ENCODE measurements around the gene FEM1B. TPM values are rescaled to one million over a fixed set of nuclear protein-coding genes. Genes with fewer than 3 reads are reported as not detected.

FEM1B gene
- total and polyA plus RNA-seq, 2 of the 8 experiments (the other 6 are each of a cell fraction or from before 2014, with no cell fraction given) = 36.1 to 83.8 TPM

DNA sequence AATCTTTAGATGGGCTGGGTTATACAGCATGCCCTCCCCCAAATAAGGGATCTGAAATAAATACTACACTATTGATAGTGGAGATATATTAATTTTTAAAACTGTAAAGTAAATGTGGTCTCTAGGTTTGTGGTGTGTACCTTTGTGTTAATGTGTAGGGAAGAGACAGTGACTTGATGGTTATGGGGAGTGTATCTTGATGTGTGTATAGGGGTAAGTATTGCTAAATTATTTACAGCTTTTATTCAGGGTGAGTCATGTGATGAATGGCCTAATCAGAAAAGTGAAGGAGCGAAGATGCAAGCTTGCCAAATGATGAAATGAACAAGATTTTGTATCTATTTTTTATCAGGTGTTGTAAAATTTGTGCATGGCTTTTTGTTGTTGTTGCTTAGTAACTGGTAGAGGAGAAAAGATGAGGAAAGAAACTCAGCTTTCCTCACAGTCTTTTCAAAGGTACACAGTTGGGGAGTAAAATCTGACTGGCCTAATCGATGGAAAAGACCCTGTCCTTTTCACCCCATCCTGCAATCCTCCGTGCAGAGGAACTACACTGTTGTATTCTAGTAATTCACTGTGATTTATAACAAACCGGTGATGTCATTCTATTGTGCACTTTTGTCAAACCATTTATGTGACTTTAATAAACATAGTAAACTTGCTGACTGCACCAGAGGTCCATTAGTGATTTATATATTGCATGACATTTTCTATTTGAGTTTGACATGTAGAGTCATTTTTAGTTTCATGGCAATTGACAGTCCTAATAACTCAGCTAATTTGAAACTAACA, 17.7 kb downstream of the FEM1B start:
- FAIRE-seq = no peak
- H4K5ac ChIP-seq (ENCODE audit: insufficient read length, low read depth, low read length) = no peak overlapping the region
- TF ChIP-seq BCL11A (IDR thresholded peaks at IDR 0.05; ENCODE audit: low read depth in 2 of 2, low read length in 2 of 2) (no peak), ATF3 (IDR thresholded peaks at IDR 0.05; ENCODE audit: insufficient read depth, low read depth, low read length) (no peak), KDM5A (IDR thresholded peaks at IDR 0.05; ENCODE audit: low read length) (no peak), YY1 (IDR thresholded peaks at IDR 0.05; ENCODE audit: low read depth, low read length) (no peak), CHD1 (IDR thresholded peaks at IDR 0.05; ENCODE audit: low read depth, low read length) (no peak), HDAC6 (IDR thresholded peaks at IDR 0.05; ENCODE audit: low read depth, low read length) (no peak), KDM4A (IDR thresholded peaks at IDR 0.05; ENCODE audit: low read depth, low read length, severe bottlenecking) (no peak), NANOG (IDR thresholded peaks at IDR 0.05; ENCODE audit: insufficient read depth, low read depth, low read length, poor library complexity, severe bottlenecking) (no peak), SAP30 (IDR thresholded peaks at IDR 0.05; ENCODE audit: insufficient read depth, insufficient replicate concordance, low read length) (no peak)
- TF ChIP-seq, protein P1, sequence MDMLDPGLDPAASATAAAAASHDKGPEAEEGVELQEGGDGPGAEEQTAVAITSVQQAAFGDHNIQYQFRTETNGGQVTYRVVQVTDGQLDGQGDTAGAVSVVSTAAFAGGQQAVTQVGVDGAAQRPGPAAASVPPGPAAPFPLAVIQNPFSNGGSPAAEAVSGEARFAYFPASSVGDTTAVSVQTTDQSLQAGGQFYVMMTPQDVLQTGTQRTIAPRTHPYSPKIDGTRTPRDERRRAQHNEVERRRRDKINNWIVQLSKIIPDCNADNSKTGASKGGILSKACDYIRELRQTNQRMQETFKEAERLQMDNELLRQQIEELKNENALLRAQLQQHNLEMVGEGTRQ (IDR thresholded peaks at IDR 0.05; ENCODE audit: low read length) = no peak

More for the DNA sequence above, 17.7 kb downstream of the FEM1B start:
- H4K8ac ChIP-seq (ENCODE audit: extremely low read depth, insufficient read depth, low read length) = no peak overlapping the region
- no peak overlapping the region for H2BK20ac ChIP-seq (ENCODE audit: low read length)
- no peak overlapping the region for H3K4me2 ChIP-seq (ENCODE audit: insufficient read depth in 1 of 2, low read depth in 2 of 2, low read length in 2 of 2)
- H3K79me2 ChIP-seq (ENCODE audit: control insufficient read depth in 1 of 2, insufficient read depth in 2 of 2, low read length in 2 of 2) = peaks cover 0 to 43% of the 10 kb centered on the region in 2 experiments; a peak in 3 of 4 replicates
- no peaks in the 10 kb centered on the region for H3K9me3 ChIP-seq (ENCODE audit: insufficient read depth in 2 of 2, low read depth in 1 of 2, low read length in 1 of 2)
- POLR2A ChIA-PET (ENCODE audit: partially characterized antibody) = interaction anchor here (0.8 to 2.4 kb wide), 4 partner anchors 13 to 42 kb away, joined by 3 to 14 read pairs (median 7); partner anchors contain the start of gene FEM1B
- H2BK5ac ChIP-seq (ENCODE audit: low read depth, low read length) = no peak overlapping the region
- no peak overlapping the region for H2AFZ ChIP-seq (ENCODE audit: low read length)
- H3K18ac ChIP-seq (ENCODE audit: extremely low read depth, low read length) = no peak overlapping the region
- DNase-seq (ENCODE audit: low read depth in 1 of 2, low spot score in 2 of 2) = no peak
- no peak overlapping the region for H2BK120ac ChIP-seq (replicated peaks; ENCODE audit: low read depth, low read length)
- peaks cover 3 to 4% of the 10 kb centered on the region in 2 experiments for H4K20me1 ChIP-seq (replicated peaks in 1 of 2; ENCODE audit: control insufficient read depth in 1 of 2, insufficient read depth in 2 of 2, low read length in 2 of 2)
- no peak overlapping the region for H3K27ac ChIP-seq (ENCODE audit: low read depth, low read length)
- H3K27me3 ChIP-seq (replicated peaks in 1 of 4; ENCODE audit: control insufficient read depth in 3 of 4, extremely low read depth in 1 of 4, insufficient read depth in 3 of 4, low read length in 3 of 4) = no peaks in the 10 kb centered on the region
- no peak overlapping the region for H3K9ac ChIP-seq (replicated peaks in 1 of 4; ENCODE audit: extremely low read depth in 1 of 4, low read depth in 3 of 4, low read length in 3 of 4)
- H3K23me2 ChIP-seq (ENCODE audit: low read depth, low read length) = no peaks in the 10 kb centered on the region
- H2BK12ac ChIP-seq (ENCODE audit: low read depth, low read length) = no peak overlapping the region
- H3K4me3 ChIP-seq (ENCODE audit: extremely low read depth in 1 of 4, insufficient read depth in 2 of 4, low read depth in 3 of 4, low read length in 4 of 4) = no peak overlapping the region
- H3K14ac ChIP-seq (ENCODE audit: insufficient read length) = no peak overlapping the region
- CTCF ChIA-PET (ENCODE audit: partially characterized antibody) = interaction anchor here (1.1 to 11.3 kb wide), 3 partner anchors 10 to 42 kb away, joined by 3 to 85 read pairs (median 9); no protein-coding TSS in a partner anchor
- no peaks in the 10 kb centered on the region for H3K79me1 ChIP-seq (ENCODE audit: low read depth, low read length)
- H4K91ac ChIP-seq (replicated peaks; ENCODE audit: insufficient read length, low read length) = no peak overlapping the region
- H2BK15ac ChIP-seq (ENCODE audit: low read length) = no peak overlapping the region
- H3K36me3 ChIP-seq (ENCODE audit: control insufficient read depth in 2 of 4, insufficient read depth in 4 of 4, low read length in 3 of 4) = peaks cover 2 to 32% (median 12%) of the 10 kb centered on the region in 4 experiments; a peak in 7 of 8 replicates
- no peak overlapping the region for H3K4ac ChIP-seq (replicated peaks; ENCODE audit: insufficient read length, low read depth, low read length)
- H3K4me1 ChIP-seq (replicated peaks in 1 of 4; ENCODE audit: control insufficient read depth in 3 of 4, insufficient read depth in 4 of 4, low read length in 3 of 4) = peaks cover 0 to 6% (median 5%) of the 10 kb centered on the region in 4 experiments; a peak in 3 of 7 replicates
- 92% methylated on average over 4 of the region's 4 CpGs; no CpG with 5 or more reads in 1 of the 2 experiments for WGBS, 2 experiments (ENCODE audit: extremely low coverage in 1 of 2, insufficient coverage in 1 of 2, insufficient read length in 1 of 2, insufficient replicate concordance in 2 of 2, low coverage in 1 of 2, low lambda C conversion rate in 2 of 2, missing lambda C conversion rate in 1 of 2)
- no peak overlapping the region for H3K23ac ChIP-seq (ENCODE audit: insufficient read length)
- H3K56ac ChIP-seq (replicated peaks; ENCODE audit: insufficient read length, low read depth, low read length) = no peak overlapping the region
- H2AK5ac ChIP-seq (ENCODE audit: low read depth, low read length) = no peak overlapping the region

All from H1 (cell line).